GM19238 (cell line): ENCODE measurements around the gene OR11G2.
"Not testable (repeated sequence)": the region's sequence is repeated elsewhere in the genome, so short reads cannot be mapped to it uniquely, and the experiment has no call there.

Source experiments
- DNase-seq: peaks from one replicate; pipeline ENCODE4 v3.0.0; 2011; ENCODE audit warnings: low spot score; ENCODE audit not compliant: insufficient read length

The OR11G2 gene

GRCh38 chr14:20190596-20190995, at the start of gene OR11G2:
Gene OR11G2, plus strand, starts transcription at chr14:20190896. Its CDS starts 6,542 bp downstream, at chr14:20197438.
- no peak for DNase-seq

GRCh38 chr14:20143911-20144310, 46.8 kb upstream of the OR11G2 start:
- DNase-seq, result no peak

GRCh38 chr14:20144820-20145219, 45.9 kb upstream of the OR11G2 start:
- DNase-seq, result no peak

- no peak for DNase-seq
Measured at GRCh38 chr14:20164462-20164861, 26.2 kb upstream of the OR11G2 start.

GRCh38 chr14:20167091-20167490, 23.6 kb upstream of the OR11G2 start:
- DNase-seq, result no peak

- not testable (repeated sequence) for DNase-seq
Measured at GRCh38 chr14:20169852-20170251, 20.8 kb upstream of the OR11G2 start.

- not testable (repeated sequence) for DNase-seq
Measured at GRCh38 chr14:20174205-20174604, 16.5 kb upstream of the OR11G2 start.

GRCh38 chr14:20176330-20176729, 14.4 kb upstream of the OR11G2 start:
- DNase-seq, result no peak

- no peak for DNase-seq
Measured at GRCh38 chr14:20177433-20177974, 13.2 kb upstream of the OR11G2 start.

GRCh38 chr14:20179218-20179617, 11.5 kb upstream of the OR11G2 start:
- no peak for DNase-seq

GRCh38 chr14:20179880-20180279, 10.8 kb upstream of the OR11G2 start:
- DNase-seq, result no peak

GRCh38 chr14:20180486-20180885, 10.2 kb upstream of the OR11G2 start:
- no peak for DNase-seq

GRCh38 chr14:20184181-20184580, 6.5 kb upstream of the OR11G2 start:
- no peak for DNase-seq

GRCh38 chr14:20191396-20191795, 700 bp downstream of the OR11G2 start:
- no peak for DNase-seq

- DNase-seq, result no peak
Measured at GRCh38 chr14:20194101-20194500, 3.4 kb downstream of the OR11G2 start.

- DNase-seq, result not testable (repeated sequence)
Measured at GRCh38 chr14:20195170-20195569, 4.5 kb downstream of the OR11G2 start.

GRCh38 chr14:20195911-20196310, 5.2 kb downstream of the OR11G2 start:
- no peak for DNase-seq

GRCh38 chr14:20197459-20197858, 6.8 kb downstream of the OR11G2 start:
- DNase-seq, result no peak

GRCh38 chr14:20198991-20199390, 8.3 kb downstream of the OR11G2 start:
- no peak for DNase-seq

- no peak for DNase-seq
Measured at GRCh38 chr14:20204721-20205120, 14.0 kb downstream of the OR11G2 start.

- DNase-seq, result no peak
Measured at GRCh38 chr14:20209595-20209994, 18.9 kb downstream of the OR11G2 start.

- not testable (repeated sequence) for DNase-seq
Measured at GRCh38 chr14:20212406-20212805, 21.7 kb downstream of the OR11G2 start.

GRCh38 chr14:20215196-20215595, 24.5 kb downstream of the OR11G2 start:
- no peak for DNase-seq

- DNase-seq, result no peak
Measured at GRCh38 chr14:20219033-20219432, 28.3 kb downstream of the OR11G2 start.
